Keratinocyte (primary cell): ENCODE results near the gene ERFL. TPM values are rescaled to one million over a fixed set of nuclear protein-coding genes. Genes with fewer than 3 reads are reported as not detected.

Source experiments
- DNase-seq: peaks from one replicate; pipeline ENCODE4 v3.0.0-alpha.2; 2011; ENCODE audit warnings: low read depth, missing footprints, low spot score
- FAIRE-seq: peaks from 2 replicates; lab custom pipeline; 2011; peaks lifted over from hg19 to GRCh38; lab: Jason Lieb, UNC
- H2AFZ ChIP-seq: 2 replicates; pipeline ENCODE4 v1.6.0; 2012; ENCODE audit warnings: low read length, control low read depth, inconsistent platforms; ENCODE audit not compliant: control insufficient read depth
- H3K27ac ChIP-seq: 2 replicates; pipeline ENCODE4 v1.5.1; 2011; ENCODE audit warnings: low read length; ENCODE audit not compliant: control insufficient read depth, insufficient read depth
- H3K27me3 ChIP-seq: 3 replicates; pipeline ENCODE4 v1.6.0; 2011; ENCODE audit warnings: low read length; ENCODE audit not compliant: control insufficient read depth, insufficient read depth; ENCODE audit errors: extremely low read depth
- H3K36me3 ChIP-seq, 2 experiments: 2 replicates in 1 of 2; 3 replicates in 1 of 2; pipeline ENCODE4 v1.5.1; 2011; ENCODE audit warnings: low read length in 2 of 2, mild to moderate bottlenecking in 1 of 2; ENCODE audit not compliant: control insufficient read depth in 2 of 2, insufficient read depth in 2 of 2; ENCODE audit errors: extremely low read depth in 1 of 2
- H3K4me1 ChIP-seq: 3 replicates; pipeline ENCODE4 v1.5.1; 2011; ENCODE audit warnings: low read length; ENCODE audit not compliant: control insufficient read depth, insufficient read depth; ENCODE audit errors: extremely low read depth
- H3K4me2 ChIP-seq: 3 replicates; pipeline ENCODE4 v1.6.0; 2011; ENCODE audit warnings: low read depth, low read length; ENCODE audit not compliant: control insufficient read depth, insufficient read depth; ENCODE audit errors: extremely low read depth
- H3K4me3 ChIP-seq, 3 experiments: fragments of 200-600 bp in 1 of 3; sonication (generic) in 1 of 3; 2 replicates in 2 of 3; 3 replicates in 1 of 3; pipeline ENCODE4 v1.5.1; 2011 to 2016; ENCODE audit warnings: low read length in 3 of 3, mild to moderate bottlenecking in 3 of 3, control low read depth in 2 of 3, inconsistent platforms in 1 of 3, low read depth in 1 of 3, mixed read lengths in 1 of 3, mixed run types in 1 of 3, moderate library complexity in 1 of 3; ENCODE audit not compliant: control insufficient read depth in 2 of 3, insufficient read depth in 2 of 3; ENCODE audit errors: extremely low read depth in 1 of 3
- H3K79me2 ChIP-seq: 2 replicates; pipeline ENCODE4 v1.6.0; 2012; ENCODE audit warnings: low read length; ENCODE audit not compliant: control insufficient read depth, insufficient read depth
- H3K9ac ChIP-seq: 3 replicates; pipeline ENCODE4 v1.6.0; 2011; ENCODE audit warnings: low read length; ENCODE audit not compliant: control insufficient read depth, insufficient read depth; ENCODE audit errors: extremely low read depth
- H3K9me1 ChIP-seq: 3 replicates; pipeline ENCODE4 v1.6.0; 2011; ENCODE audit warnings: low read length; ENCODE audit not compliant: control insufficient read depth, insufficient read depth; ENCODE audit errors: extremely low read depth
- H3K9me3 ChIP-seq: 2 replicates; pipeline ENCODE4 v1.5.1; 2012; ENCODE audit warnings: low read depth, low read length; ENCODE audit not compliant: control insufficient read depth
- H4K20me1 ChIP-seq: 3 replicates; pipeline ENCODE4 v1.6.0; 2011; ENCODE audit warnings: low read length; ENCODE audit not compliant: control insufficient read depth, insufficient read depth; ENCODE audit errors: extremely low read depth
- CTCF ChIP-seq, 3 experiments: IDR thresholded peaks in 1 of 3; conservative IDR thresholded peaks in 1 of 3; optimal IDR thresholded peaks in 1 of 3; 2 replicates in 2 of 3; 3 replicates in 1 of 3; pipeline versions ENCODE3 to v1.5.1; 2011; ENCODE audit warnings: low read length in 3 of 3, mild to moderate bottlenecking in 3 of 3, moderate library complexity in 2 of 3, control low read depth in 1 of 3, inconsistent platforms in 1 of 3; ENCODE audit not compliant: insufficient read depth in 2 of 3; ENCODE audit errors: extremely low read depth in 1 of 3
- EZH2 ChIP-seq: IDR thresholded peaks from one replicate; pipeline ENCODE4 v1.6.1; 2012; ENCODE audit warnings: inconsistent platforms, mild to moderate bottlenecking, low read length, moderate library complexity
- dilution Hi-C: fragments of 300-500 bp; cut with MboI; formaldehyde crosslinking; loops from one replicate; pipeline ENCODE4 v1.7.0; 2020; ENCODE audit warnings: low sequenced_read_pairs; ENCODE audit not compliant: extremely low pct_ligation_motif_present
- polyA plus RNA-seq, 5 experiments: library from polyadenylated mRNA; depleted of rRNA in 3 of 5; stranded (reverse) in 3 of 5; stranded (forward) in 1 of 5; unstranded in 1 of 5; fragments of >200 nt; gene quantifications; 1 replicate in 1 of 5; 2 replicates in 3 of 5; 3 replicates in 1 of 5; pipeline versions ENCODE4 v1.2.1 to v1.2.3, GENCODE V29; 2011 to 2012; ENCODE audit warnings: missing spikeins in 2 of 5, low read depth in 1 of 5, low replicate concordance in 1 of 5

The ERFL gene
- polyA plus RNA-seq, 1 donor (not counting 4 experiments of a cell fraction or from before 2014, with no cell fraction given): not detected

GRCh38 chr19:41918653-41919244 is 9.5 kb downstream of the ERFL start:
- no peak overlapping the region for H2AFZ ChIP-seq
- H3K36me3 ChIP-seq: no peaks in the 10 kb centered on the region
- H4K20me1 ChIP-seq: no peaks in the 10 kb centered on the region
- H3K27me3 ChIP-seq: peaks cover 79% of the 10 kb centered on the region
- no peaks in the 10 kb centered on the region for H3K79me2 ChIP-seq
- no peaks in the 10 kb centered on the region for H3K9me1 ChIP-seq
- peaks cover 8% of the 10 kb centered on the region for H3K9me3 ChIP-seq
- FAIRE-seq: peak; percentile 34
- no peak overlapping the region for H3K27ac ChIP-seq
- peak; percentile 60 for DNase-seq
- dilution Hi-C loops: no loop called here
- no peaks in the 10 kb centered on the region for H3K4me1 ChIP-seq
- no peak overlapping the region for H3K4me3 ChIP-seq
- TF ChIP-seq EZH2: no peak
- no peak for TF ChIP-seq CTCF (optimal IDR thresholded peaks at IDR 0.05 in 1 of 3, IDR thresholded peaks at IDR 0.05 in 1 of 3, conservative IDR thresholded peaks at IDR 0.05 in 1 of 3; ENCODE audit: extremely low read depth in 1 of 3, insufficient read depth in 2 of 3, low read length in 3 of 3)
- no peak overlapping the region for H3K4me2 ChIP-seq
- H3K9ac ChIP-seq: no peak overlapping the region

GRCh38 chr19:41918095-41918494 is 10.2 kb downstream of the ERFL start:
- no peak for FAIRE-seq

More at GRCh38 chr19:41918095-41918494, 10.2 kb downstream of the ERFL start:
- Histone ChIP-seq H3K27me3 (peaks cover 80% of the 10 kb centered on the region), H4K20me1 (no peaks in the 10 kb centered on the region), H3K27ac (no peak overlapping the region), H3K36me3 (no peaks in the 10 kb centered on the region), H3K79me2 (no peaks in the 10 kb centered on the region), H3K4me1 (no peaks in the 10 kb centered on the region), H3K9ac (no peak overlapping the region), H3K4me3 (no peak overlapping the region), H3K4me2 (no peak overlapping the region), H3K9me3 (peaks cover 8% of the 10 kb centered on the region), H3K9me1 (no peaks in the 10 kb centered on the region), H2AFZ (no peak overlapping the region)
- TF ChIP-seq EZH2 (no peak), CTCF (optimal IDR thresholded peaks at IDR 0.05 in 1 of 3, IDR thresholded peaks at IDR 0.05 in 1 of 3, conservative IDR thresholded peaks at IDR 0.05 in 1 of 3; ENCODE audit: extremely low read depth in 1 of 3, insufficient read depth in 2 of 3, low read length in 3 of 3) (no peak)
- no peak for DNase-seq
- dilution Hi-C loops: no loop called here
